Activated CD4-positive, alpha-beta T cell treated with anti-CD3 and anti-CD28 coated beads for 1 hour (primary cell): Measurements from ENCODE around the gene ZDHHC3.

Source experiments
- DNase-seq: peaks from one replicate; pipeline ENCODE4 v3.0.0-alpha.2; 2020

The ZDHHC3 gene

GRCh38 chr3:44890852-44891251 lies 85.1 kb downstream of the ZDHHC3 start:
- no peak for DNase-seq

DNA sequence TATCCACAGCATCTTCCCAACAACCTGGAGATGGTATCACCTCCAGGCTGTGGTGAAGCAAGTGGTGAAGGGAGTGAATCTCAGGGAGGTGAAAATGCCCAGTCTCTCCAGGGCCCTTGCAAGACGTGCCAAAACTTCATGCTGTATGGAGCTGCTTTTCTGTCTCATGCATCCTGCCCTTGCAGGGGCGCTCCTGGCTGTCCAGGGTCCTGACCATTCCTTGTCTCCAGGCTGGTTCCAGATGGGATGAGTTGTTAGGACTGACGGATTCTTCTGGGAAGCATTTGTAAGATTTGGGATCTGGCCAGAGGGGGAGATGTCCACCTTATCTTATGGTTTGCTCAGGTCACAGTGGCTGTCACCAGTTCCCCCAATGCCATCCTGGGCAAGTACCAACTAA lies 85.7 kb downstream of the ZDHHC3 start:
- DNase-seq = no peak

GRCh38 chr3:44887101-44887500 lies 88.9 kb downstream of the ZDHHC3 start:
- no peak for DNase-seq

DNA sequence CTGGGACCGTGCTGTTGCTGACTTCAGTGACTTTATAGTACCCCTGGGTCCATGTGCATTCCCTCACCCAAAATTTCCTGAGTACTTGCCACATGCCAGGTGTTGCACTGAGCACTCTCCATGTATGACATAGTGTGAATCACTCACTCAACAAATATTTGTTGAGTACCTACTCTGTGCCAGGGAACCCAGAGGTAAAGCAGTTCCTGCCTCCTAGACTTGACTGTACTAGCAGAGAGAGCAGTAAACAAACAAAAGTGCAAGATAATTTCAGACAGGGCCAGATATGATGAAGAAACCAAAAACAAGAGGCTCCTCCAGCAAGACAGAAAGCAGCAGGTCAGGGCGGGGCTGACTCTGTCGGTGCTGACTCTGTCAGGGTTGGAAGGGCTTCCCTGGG lies 89.4 kb downstream of the ZDHHC3 start:
- no peak for DNase-seq

GRCh38 chr3:44885618-44886017 lies 90.4 kb downstream of the ZDHHC3 start:
- DNase-seq = no peak

GRCh38 chr3:44883999-44884431 lies 92.0 kb downstream of the ZDHHC3 start:
- DNase-seq = no peak

DNA sequence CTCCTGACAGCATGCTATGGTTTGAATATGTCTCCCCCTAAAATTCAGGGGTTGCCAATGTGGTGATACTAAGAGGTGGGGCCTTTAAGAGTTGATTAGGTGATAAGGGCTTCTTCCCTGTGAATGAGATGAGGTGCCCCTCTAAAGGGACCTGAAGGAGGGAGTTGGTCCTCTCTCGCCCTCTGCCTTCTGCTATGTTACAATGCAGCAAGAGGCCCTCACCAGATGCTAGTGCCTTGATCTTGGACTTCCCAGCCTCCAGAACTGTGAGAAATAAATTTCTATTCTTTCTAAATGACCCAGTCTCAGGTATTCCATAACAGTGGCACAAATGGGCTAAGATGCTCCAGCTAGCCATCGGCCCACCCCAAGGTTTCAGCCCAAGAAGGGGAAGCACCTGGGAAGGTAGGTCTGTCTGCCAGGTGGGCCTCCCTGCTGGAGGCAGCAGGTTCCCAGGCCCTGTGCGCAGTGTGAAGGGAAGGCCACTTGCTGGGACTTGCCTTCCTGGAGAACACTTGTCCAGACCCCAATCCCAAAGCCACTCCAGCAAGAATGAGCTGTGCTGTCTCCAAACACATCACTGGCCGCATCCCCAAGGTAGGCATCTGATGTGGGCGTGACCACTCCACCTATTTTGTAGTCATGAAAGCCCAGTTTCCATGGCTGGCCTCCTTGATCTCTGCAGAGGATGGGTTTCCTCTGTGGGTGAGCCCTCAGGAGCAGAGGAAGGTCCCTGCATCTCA lies 92.6 kb downstream of the ZDHHC3 start:
- no peak for DNase-seq

DNA sequence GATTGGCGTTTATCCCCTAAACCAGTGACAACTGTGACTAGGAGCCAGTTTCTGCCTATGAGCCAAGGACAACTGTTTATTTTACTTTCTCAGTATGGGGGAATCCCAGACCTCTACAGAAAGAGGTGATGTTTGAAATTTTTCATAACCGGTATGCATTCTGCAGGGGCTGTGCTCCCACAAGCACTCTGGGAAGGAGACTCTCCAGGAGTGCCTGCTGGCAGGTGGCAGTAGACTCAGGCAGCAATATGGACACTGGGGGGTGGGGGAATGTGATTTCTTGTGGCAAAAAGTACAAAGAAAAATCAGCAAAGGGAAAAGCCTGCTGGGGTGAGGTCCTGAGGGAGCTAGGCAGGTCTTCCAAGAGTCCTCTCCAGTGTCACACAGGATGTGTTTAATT lies 95.7 kb downstream of the ZDHHC3 start:
- no peak for DNase-seq

DNA sequence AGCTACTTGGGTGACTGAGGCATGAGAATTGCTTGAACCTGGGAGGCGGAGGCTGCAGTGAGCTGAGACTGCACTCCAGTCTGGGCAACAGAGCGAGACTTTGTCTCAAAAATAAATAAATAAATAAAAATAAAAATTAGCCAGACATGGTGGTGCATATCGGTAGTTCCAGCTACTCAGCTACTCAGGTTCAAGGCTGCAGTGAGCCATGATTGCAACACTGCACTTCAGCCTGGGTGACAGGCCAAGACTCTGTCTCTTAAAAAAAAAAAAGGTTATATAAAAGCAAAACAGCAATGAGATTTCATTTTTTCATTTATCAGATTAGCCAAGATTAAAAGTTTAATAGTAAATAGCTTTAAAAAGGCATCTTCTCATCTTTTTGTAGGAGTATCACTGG lies 98.6 kb downstream of the ZDHHC3 start:
- DNase-seq = no peak

GRCh38 chr3:44875596-44875995 lies 100.4 kb downstream of the ZDHHC3 start:
- DNase-seq = no peak
